Activated naive CD8-positive, alpha-beta T cell treated with anti-CD3 and anti-CD28 coated beads, Interleukin-2, amount 50 U/mL, for 24 hours (primary cell): ENCODE data around the gene GSE1.

Experiments
- ATAC-seq: fragments of 150-1000 bp; cut with Tn5 transposase; one replicate; pipeline ENCODE4 v1.10.0; 2021
- DNase-seq: peaks from one replicate; pipeline ENCODE4 v3.0.0; 2021
- H3K27ac Mint-ChIP-seq: one replicate; pipeline ENCODE4 v1.8.0; 2021; ENCODE audit warnings: mild to moderate bottlenecking, mixed read lengths
- H3K27me3 Mint-ChIP-seq: one replicate; pipeline ENCODE4 v1.8.0; 2021; ENCODE audit warnings: mixed read lengths
- H3K36me3 Mint-ChIP-seq: one replicate; pipeline ENCODE4 v1.8.0; 2021; ENCODE audit warnings: low read depth, mixed read lengths
- H3K4me1 Mint-ChIP-seq: one replicate; pipeline ENCODE4 v1.8.0; 2021; ENCODE audit warnings: mixed read lengths
- H3K4me3 Mint-ChIP-seq: one replicate; pipeline ENCODE4 v1.8.0; 2021; ENCODE audit warnings: mild to moderate bottlenecking, moderate library complexity, mixed read lengths
- H3K9me3 Mint-ChIP-seq: one replicate; pipeline ENCODE4 v1.8.0; 2021; ENCODE audit warnings: mixed read lengths

Gene GSE1

GRCh38 chr16:85604145-85604705, 8.9 kb upstream of the GSE1 start:
- DNase-seq (no peak), ATAC-seq (no peak)
- Mint-ChIP-seq H3K4me3 (no peak overlapping the region), H3K27ac (no peak overlapping the region), H3K9me3 (no peaks in the 10 kb centered on the region), H3K36me3 (no peaks in the 10 kb centered on the region), H3K27me3 (no peaks in the 10 kb centered on the region), H3K4me1 (peaks cover 28% of the 10 kb centered on the region)

GRCh38 chr16:85605051-85605911, 7.8 kb upstream of the GSE1 start:
- Mint-ChIP-seq H3K36me3 (no peaks in the 10 kb centered on the region), H3K9me3 (no peaks in the 10 kb centered on the region), H3K27ac (no peak overlapping the region), H3K4me1 (peaks cover 39% of the 10 kb centered on the region), H3K27me3 (no peaks in the 10 kb centered on the region), H3K4me3 (no peak overlapping the region)
- DNase-seq (no peak), ATAC-seq (no peak)

- peaks cover 45% of the 10 kb centered on the region for H3K4me1 Mint-ChIP-seq
- DNase-seq (no peak), ATAC-seq (no peak)
- no peaks in the 10 kb centered on the region for H3K36me3 Mint-ChIP-seq
- no peaks in the 10 kb centered on the region for H3K27me3 Mint-ChIP-seq
- no peaks in the 10 kb centered on the region for H3K9me3 Mint-ChIP-seq
- no peak overlapping the region for H3K27ac Mint-ChIP-seq
- no peak overlapping the region for H3K4me3 Mint-ChIP-seq
These were observed 6.9 kb upstream of the GSE1 start for GRCh38 chr16:85605912-85606841.

GRCh38 chr16:85606904-85607303, 6.2 kb upstream of the GSE1 start:
- Mint-ChIP-seq H3K9me3 (no peaks in the 10 kb centered on the region), H3K4me1 (peaks cover 45% of the 10 kb centered on the region), H3K27ac (no peak overlapping the region), H3K36me3 (no peaks in the 10 kb centered on the region), H3K4me3 (no peak overlapping the region), H3K27me3 (no peaks in the 10 kb centered on the region)
- DNase-seq, result no peak
- no peak for ATAC-seq

- no peak for DNase-seq
- ATAC-seq, result no peak
- H3K27ac Mint-ChIP-seq, result no peak overlapping the region
- H3K4me1 Mint-ChIP-seq, result peaks cover 46% of the 10 kb centered on the region
- H3K9me3 Mint-ChIP-seq, result no peaks in the 10 kb centered on the region
- no peaks in the 10 kb centered on the region for H3K36me3 Mint-ChIP-seq
- H3K4me3 Mint-ChIP-seq, result no peak overlapping the region
- H3K27me3 Mint-ChIP-seq, result no peaks in the 10 kb centered on the region
These were observed 5.8 kb upstream of the GSE1 start for GRCh38 chr16:85607321-85607765.

- ATAC-seq, result no peak
- DNase-seq, result no peak
- H3K4me3 Mint-ChIP-seq, result no peak overlapping the region
- H3K4me1 Mint-ChIP-seq, result peaks cover 48% of the 10 kb centered on the region
- no peaks in the 10 kb centered on the region for H3K36me3 Mint-ChIP-seq
- H3K27me3 Mint-ChIP-seq, result no peaks in the 10 kb centered on the region
- H3K9me3 Mint-ChIP-seq, result no peaks in the 10 kb centered on the region
- no peak overlapping the region for H3K27ac Mint-ChIP-seq
These were observed 5.2 kb upstream of the GSE1 start for GRCh38 chr16:85607796-85608514.

- Mint-ChIP-seq H3K36me3 (no peaks in the 10 kb centered on the region), H3K27ac (no peak overlapping the region), H3K9me3 (no peaks in the 10 kb centered on the region), H3K4me3 (no peak overlapping the region), H3K4me1 (peaks cover 47% of the 10 kb centered on the region), H3K27me3 (no peaks in the 10 kb centered on the region)
- ATAC-seq (no peak), DNase-seq (no peak)
These were observed 4.6 kb upstream of the GSE1 start for GRCh38 chr16:85608515-85608885.

- Mint-ChIP-seq H3K4me1 (peaks cover 47% of the 10 kb centered on the region), H3K9me3 (no peaks in the 10 kb centered on the region), H3K36me3 (no peaks in the 10 kb centered on the region), H3K4me3 (no peak overlapping the region), H3K27me3 (no peaks in the 10 kb centered on the region), H3K27ac (no peak overlapping the region)
- no peak for DNase-seq
- no peak for ATAC-seq
These were observed 4.2 kb upstream of the GSE1 start for GRCh38 chr16:85608887-85609286.

GRCh38 chr16:85609539-85609938, 3.6 kb upstream of the GSE1 start:
- Mint-ChIP-seq H3K4me3 (no peak overlapping the region), H3K27ac (no peak overlapping the region), H3K36me3 (no peaks in the 10 kb centered on the region), H3K9me3 (no peaks in the 10 kb centered on the region), H3K4me1 (peaks cover 49% of the 10 kb centered on the region), H3K27me3 (no peaks in the 10 kb centered on the region)
- ATAC-seq (no peak), DNase-seq (no peak)

GRCh38 chr16:85610059-85610445, 3.1 kb upstream of the GSE1 start:
- H3K4me1 Mint-ChIP-seq, result peaks cover 52% of the 10 kb centered on the region

GRCh38 chr16:85610446-85611193, 2.5 kb upstream of the GSE1 start:
- Mint-ChIP-seq H3K9me3 (no peaks in the 10 kb centered on the region), H3K27me3 (no peaks in the 10 kb centered on the region), H3K27ac (no peak overlapping the region), H3K36me3 (no peaks in the 10 kb centered on the region), H3K4me3 (peak overlapping the region; percentile 65), H3K4me1 (peaks cover 55% of the 10 kb centered on the region)
- DNase-seq (peak; percentile 95), ATAC-seq (peak; percentile 76)

More at GRCh38 chr16:85610059-85610445, 3.1 kb upstream of the GSE1 start:
- ATAC-seq, result no peak
- no peaks in the 10 kb centered on the region for H3K9me3 Mint-ChIP-seq
- no peaks in the 10 kb centered on the region for H3K27me3 Mint-ChIP-seq
- no peaks in the 10 kb centered on the region for H3K36me3 Mint-ChIP-seq
- no peak for DNase-seq
- H3K4me3 Mint-ChIP-seq, result no peak overlapping the region
- H3K27ac Mint-ChIP-seq, result no peak overlapping the region

GRCh38 chr16:85611194-85611443, 2.0 kb upstream of the GSE1 start:
- Mint-ChIP-seq H3K27ac (no peak overlapping the region), H3K4me3 (peak overlapping the region; percentile 65), H3K4me1 (peaks cover 55% of the 10 kb centered on the region), H3K36me3 (no peaks in the 10 kb centered on the region), H3K27me3 (no peaks in the 10 kb centered on the region), H3K9me3 (no peaks in the 10 kb centered on the region)
- ATAC-seq, result no peak
- DNase-seq, result no peak

- H3K27me3 Mint-ChIP-seq, result no peaks in the 10 kb centered on the region
- peaks cover 58% of the 10 kb centered on the region for H3K4me1 Mint-ChIP-seq
- ATAC-seq (no peak), DNase-seq (peak; percentile 60)
- no peak overlapping the region for H3K4me3 Mint-ChIP-seq
- no peak overlapping the region for H3K27ac Mint-ChIP-seq
- H3K36me3 Mint-ChIP-seq, result no peaks in the 10 kb centered on the region
- no peaks in the 10 kb centered on the region for H3K9me3 Mint-ChIP-seq
These were observed 1.5 kb upstream of the GSE1 start for GRCh38 chr16:85611444-85612190.
